Femur (tissue), 1 donor: ENCODE data around the gene GSAP.

Experiments
- DNase-seq: peaks from one replicate; pipeline ENCODE4 v3.0.0-alpha.2; 2017

GSAP gene

GRCh38 chr7:77326131-77326530, 90.0 kb downstream of the GSAP start:
- DNase-seq: no peak

GRCh38 chr7:77321300-77321699, 94.8 kb downstream of the GSAP start:
- DNase-seq: no peak

GRCh38 chr7:77320714-77321113, 95.4 kb downstream of the GSAP start:
- no peak for DNase-seq

- DNase-seq: no peak
Observed at GRCh38 chr7:77320137-77320536, 96.0 kb downstream of the GSAP start.

GRCh38 chr7:77318019-77318418, 98.1 kb downstream of the GSAP start:
- no peak for DNase-seq

GRCh38 chr7:77316219-77316978, 99.8 kb downstream of the GSAP start:
- DNase-seq: no peak

- DNase-seq: peak; percentile 81
Observed at GRCh38 chr7:77315182-77315591, 101.0 kb downstream of the GSAP start.

GRCh38 chr7:77313876-77314480, 102.2 kb downstream of the GSAP start:
- no peak for DNase-seq

- DNase-seq: peak; percentile 71
Observed at GRCh38 chr7:77313085-77313484, 103.1 kb downstream of the GSAP start.

- DNase-seq: no peak
Observed at GRCh38 chr7:77310982-77311381, 105.2 kb downstream of the GSAP start.

GRCh38 chr7:77309714-77310220, 106.4 kb downstream of the GSAP start:
- no peak for DNase-seq

GRCh38 chr7:77308792-77309191, 107.4 kb downstream of the GSAP start:
- peak; percentile 37 for DNase-seq

GRCh38 chr7:77306231-77307067, 109.7 kb downstream of the GSAP start:
- no peak for DNase-seq

- DNase-seq: no peak
Observed at GRCh38 chr7:77295549-77295948, 120.6 kb downstream of the GSAP start.

- no peak for DNase-seq
Observed at GRCh38 chr7:77293046-77293445, 123.1 kb downstream of the GSAP start.

- DNase-seq: no peak
Observed at GRCh38 chr7:77290425-77290824, 125.7 kb downstream of the GSAP start.

GRCh38 chr7:77289387-77289786, 126.8 kb downstream of the GSAP start:
- DNase-seq: no peak

- DNase-seq: no peak
Observed at GRCh38 chr7:77288676-77289320, 127.4 kb downstream of the GSAP start.

- no peak for DNase-seq
Observed at GRCh38 chr7:77284616-77285015, 131.5 kb downstream of the GSAP start.

- no peak for DNase-seq
Observed at GRCh38 chr7:77284005-77284404, 132.1 kb downstream of the GSAP start.

- no peak for DNase-seq
Observed at GRCh38 chr7:77282897-77283296, 133.3 kb downstream of the GSAP start.

- peak; percentile 60 for DNase-seq
Observed at GRCh38 chr7:77281780-77282478, 134.2 kb downstream of the GSAP start.
